GM23248 (cell line): ENCODE measurements around the gene SLC37A3. TPM values are rescaled to one million over a fixed set of nuclear protein-coding genes. Genes with fewer than 3 reads are reported as not detected.

ENCODE experiments used
- DNase-seq: peaks from one replicate; pipeline ENCODE4 v3.0.0-alpha.2; 2015
- H2AFZ ChIP-seq: fragments of 200-600 bp; sonication (generic); 2 replicates; pipeline ENCODE4 v1.6.1; 2016; ENCODE audit warnings: antibody characterized with exemption
- H3F3A ChIP-seq: fragments of 200-600 bp; sonication (generic); 2 replicates; pipeline ENCODE4 v1.6.1; 2016; ENCODE audit warnings: mild to moderate bottlenecking, antibody characterized with exemption, mixed run types; ENCODE audit not compliant: insufficient read depth
- H3K27ac ChIP-seq: fragments of 200-600 bp; sonication (generic); 2 replicates; pipeline ENCODE4 v1.5.1; 2016; ENCODE audit warnings: mild to moderate bottlenecking
- H3K27me3 ChIP-seq: fragments of 200-600 bp; sonication (generic); replicated peaks from 2 replicates; pipeline ENCODE4 v1.6.1; 2016; ENCODE audit warnings: mild to moderate bottlenecking; ENCODE audit not compliant: insufficient read depth
- H3K36me3 ChIP-seq: fragments of 200-600 bp; sonication (generic); 2 replicates; pipeline ENCODE4 v1.6.1; 2016; ENCODE audit warnings: low read depth, mild to moderate bottlenecking
- H3K4me1 ChIP-seq: fragments of 200-600 bp; sonication (generic); 2 replicates; pipeline ENCODE4 v1.6.1; 2016; ENCODE audit warnings: mild to moderate bottlenecking; ENCODE audit not compliant: insufficient read depth
- H3K4me2 ChIP-seq: fragments of 200-600 bp; sonication (generic); one replicate; pipeline ENCODE4 v1.6.1; 2016; ENCODE audit warnings: mild to moderate bottlenecking; ENCODE audit not compliant: unreplicated experiment
- H3K4me3 ChIP-seq: fragments of 200-600 bp; sonication (generic); 2 replicates; pipeline ENCODE4 v1.5.1; 2016; ENCODE audit warnings: mild to moderate bottlenecking
- H3K79me2 ChIP-seq: fragments of 200-600 bp; sonication (generic); 2 replicates; pipeline ENCODE4 v1.6.1; 2016; ENCODE audit warnings: mild to moderate bottlenecking; ENCODE audit not compliant: insufficient read depth
- H3K9ac ChIP-seq: fragments of 200-600 bp; sonication (generic); 2 replicates; pipeline ENCODE4 v1.6.1; 2016; ENCODE audit warnings: mild to moderate bottlenecking
- H3K9me2 ChIP-seq: fragments of 200-600 bp; sonication (generic); 2 replicates; pipeline ENCODE4 v1.6.1; 2016; ENCODE audit warnings: mixed run types, mild to moderate bottlenecking, moderate library complexity; ENCODE audit not compliant: insufficient read depth
- H3K9me3 ChIP-seq: fragments of 200-600 bp; sonication (generic); one replicate; pipeline ENCODE4 v1.6.1; 2017; ENCODE audit warnings: low read depth
- H4K20me1 ChIP-seq: fragments of 200-600 bp; sonication (generic); 2 replicates; pipeline ENCODE4 v1.6.0; 2016; ENCODE audit not compliant: insufficient read depth
- EZH2 ChIP-seq: fragments of 200-600 bp; sonication (generic); IDR thresholded peaks from 2 replicates; pipeline ENCODE4 v1.6.1; 2018; ENCODE audit warnings: antibody characterized with exemption, mild to moderate bottlenecking; ENCODE audit not compliant: insufficient read depth, poor library complexity, severe bottlenecking
- EZH2phosphoT487 ChIP-seq: fragments of 200-600 bp; sonication (generic); IDR thresholded peaks from 2 replicates; pipeline ENCODE4 v1.6.1; 2018; ENCODE audit warnings: antibody characterized with exemption, moderate library complexity, mild to moderate bottlenecking, low read depth; ENCODE audit not compliant: insufficient read depth
- WGBS, 2 experiments: methylation state at CpG; one replicate each; pipeline ENCODE4 v1.1.6; 2015 to 2017; ENCODE audit warnings: low lambda C conversion rate in 2 of 2, low coverage in 1 of 2; ENCODE audit errors: missing lambda C conversion rate in 2 of 2; 5-methylcytosine and 5-hydroxymethylcytosine counted together
- in situ Hi-C: fragments of 300-500 bp; cut with MboI; formaldehyde crosslinking; loops from 2 replicates; pipeline ENCODE4 v1.15.0; 2020
- polyA plus RNA-seq: library from polyadenylated mRNA; unstranded; fragments of >200 nt; fragmentation: Nextera tagmentation; extraction: Ambion mirVana; gene quantifications from 2 replicates; pipeline ENCODE4 v1.2.1, GENCODE V29; 2016
- total RNA-seq: library from RNA; depleted of rRNA; stranded (reverse); fragments of >200 nt; shearing (Covaris generic); gene quantifications from 2 replicates; pipeline ENCODE4 v1.2.3, GENCODE V29; 2014

The SLC37A3 gene
- total and polyA plus RNA-seq, 2 experiments from 2014 or later = 39.8 to 61.7 TPM

GRCh38 chr7:140403878-140404564 is 5.7 kb upstream of the SLC37A3 start, which contains the start of gene RAB19:
Gene RAB19 (plus strand): TSS chr7:140404058. CDS start chr7:140407647, 3,589 bp downstream.
- Histone ChIP-seq H2AFZ (no peak within 1 kb of the TSS), H4K20me1 (no peaks in the 10 kb centered on the region), H3K9me2 (no peaks in the 10 kb centered on the region), H3F3A (peaks cover 15% of the 10 kb centered on the region), H3K36me3 (no peaks in the 10 kb centered on the region), H3K27ac (no peak within 1 kb of the TSS), H3K79me2 (no peaks in the 10 kb centered on the region), H3K9ac (no peak within 1 kb of the TSS), H3K27me3 (no peaks in the 10 kb centered on the region), H3K4me3 (no peak within 1 kb of the TSS), H3K4me2 (no peak within 1 kb of the TSS), H3K9me3 (no peaks in the 10 kb centered on the region), H3K4me1 (peaks cover 10% of the 10 kb centered on the region)
- no peak for TF ChIP-seq EZH2
- TF ChIP-seq EZH2phosphoT487 = no peak
- no peak for DNase-seq
- WGBS, 2 experiments = 42 to 49% methylated on average over 22 of the region's 22 CpGs
- in situ Hi-C loops = no loop called here

- H3K27me3 ChIP-seq = no peaks in the 10 kb centered on the region
- 17 to 33% methylated on average over 2 of the region's 2 CpGs for WGBS, 2 experiments
Measured at GRCh38 chr7:140402178-140402835, 4.0 kb upstream of the SLC37A3 start.

GRCh38 chr7:140400381-140400780 is 2.1 kb upstream of the SLC37A3 start:
- peaks cover 28% of the 10 kb centered on the region for H3K4me1 ChIP-seq
- H3K9me2 ChIP-seq = no peaks in the 10 kb centered on the region
- no peak overlapping the region for H3K4me3 ChIP-seq
- H3K9ac ChIP-seq = no peak overlapping the region
- H3K79me2 ChIP-seq = peaks cover 26% of the 10 kb centered on the region
- no peaks in the 10 kb centered on the region for H3K9me3 ChIP-seq
- H3F3A ChIP-seq = peaks cover 18% of the 10 kb centered on the region
- 49 to 55% methylated on average over 3 of the region's 3 CpGs for WGBS, 2 experiments
- DNase-seq = no peak
- no peaks in the 10 kb centered on the region for H3K36me3 ChIP-seq
- TF ChIP-seq EZH2 (no peak), EZH2phosphoT487 (no peak)
- no peaks in the 10 kb centered on the region for H3K27me3 ChIP-seq
- H3K4me2 ChIP-seq = no peak overlapping the region
- in situ Hi-C loops = no loop called here
- H2AFZ ChIP-seq = no peak overlapping the region
- H4K20me1 ChIP-seq = peaks cover 11% of the 10 kb centered on the region; the same call in 1 of the 2 replicates
- H3K27ac ChIP-seq = no peak overlapping the region

More at GRCh38 chr7:140402178-140402835, 4.0 kb upstream of the SLC37A3 start:
- peak; percentile 83 for DNase-seq
- Histone ChIP-seq H3K9me2 (no peaks in the 10 kb centered on the region), H3K4me2 (peak overlapping the region; percentile 36), H3K27ac (peak overlapping the region; percentile 36), H3K9ac (peak overlapping the region; percentile 2; the same call in 1 of the 2 replicates), H3F3A (peaks cover 17% of the 10 kb centered on the region), H3K79me2 (peaks cover 7% of the 10 kb centered on the region), H4K20me1 (no peaks in the 10 kb centered on the region), H3K4me1 (peaks cover 12% of the 10 kb centered on the region), H3K36me3 (no peaks in the 10 kb centered on the region), H3K4me3 (no peak overlapping the region), H2AFZ (peak overlapping the region; percentile 47), H3K9me3 (no peaks in the 10 kb centered on the region)
- in situ Hi-C loops = no loop called here
- TF ChIP-seq EZH2 (no peak), EZH2phosphoT487 (no peak)

- Histone ChIP-seq H3K4me2 (peak overlapping the region; percentile 69), H3K79me2 (peaks cover 41% of the 10 kb centered on the region), H3K9ac (no peak overlapping the region), H3K36me3 (no peaks in the 10 kb centered on the region), H3K4me3 (peak overlapping the region; percentile 92; the same call in 1 of the 2 replicates), H3K9me2 (no peaks in the 10 kb centered on the region), H3K9me3 (no peaks in the 10 kb centered on the region), H4K20me1 (peaks cover 19% of the 10 kb centered on the region; the same call in 1 of the 2 replicates), H3K4me1 (peaks cover 28% of the 10 kb centered on the region), H3K27ac (no peak overlapping the region), H3F3A (peaks cover 18% of the 10 kb centered on the region), H3K27me3 (no peaks in the 10 kb centered on the region), H2AFZ (no peak overlapping the region)
- in situ Hi-C loops = no loop called here
- DNase-seq = no peak
- TF ChIP-seq EZH2phosphoT487 (no peak), EZH2 (no peak)
- 44 to 47% methylated on average over 10 of the region's 10 CpGs for WGBS, 2 experiments
Measured at GRCh38 chr7:140398821-140399220, 491 bp upstream of the SLC37A3 start.
